NCI-H2196 treated with DMSO at 0.1 percent for 48 hours (cell line): ENCODE data around the gene OGT.
"Not testable (repeated sequence)": the region's sequence is repeated elsewhere in the genome, so short reads cannot be mapped to it uniquely, and the experiment has no call there.

Source experiments
- DNase-seq: peaks from one replicate; lab custom pipeline; 2025; ENCODE audit not compliant: unreplicated experiment; lab: John Stamatoyannopoulos, UW

Gene OGT

GRCh38 chrX:71537743-71538142 lies 4.8 kb downstream of the OGT start:
- no peak for DNase-seq

GRCh38 chrX:71540801-71541200 lies 7.9 kb downstream of the OGT start:
- no peak for DNase-seq

GRCh38 chrX:71541210-71542022 lies 8.5 kb downstream of the OGT start:
- DNase-seq, result no peak

GRCh38 chrX:71542411-71542810 lies 9.5 kb downstream of the OGT start:
- DNase-seq, result peak; percentile 1

- DNase-seq, result no peak
Measured at GRCh38 chrX:71542825-71543224, 9.9 kb downstream of the OGT start.

GRCh38 chrX:71543316-71543715 lies 10.4 kb downstream of the OGT start:
- DNase-seq, result peak; percentile 54

GRCh38 chrX:71545364-71545763 lies 12.5 kb downstream of the OGT start:
- no peak for DNase-seq

GRCh38 chrX:71546879-71547278 lies 14.0 kb downstream of the OGT start:
- no peak for DNase-seq

- DNase-seq, result no peak
Measured at GRCh38 chrX:71547339-71547738, 14.4 kb downstream of the OGT start.

GRCh38 chrX:71549986-71550385 lies 17.1 kb downstream of the OGT start:
- no peak for DNase-seq

GRCh38 chrX:71550578-71550977 lies 17.7 kb downstream of the OGT start:
- DNase-seq, result no peak

- DNase-seq, result no peak
Measured at GRCh38 chrX:71556036-71556435, 23.1 kb downstream of the OGT start.

- no peak for DNase-seq
Measured at GRCh38 chrX:71558920-71559319, 26.0 kb downstream of the OGT start.

- not testable (repeated sequence) for DNase-seq
Measured at GRCh38 chrX:71559773-71560172, 26.9 kb downstream of the OGT start.

- DNase-seq, result no peak
Measured at GRCh38 chrX:71563921-71564320, 31.0 kb downstream of the OGT start.

GRCh38 chrX:71565474-71566041 lies 32.7 kb downstream of the OGT start:
- DNase-seq, result no peak

- not testable (repeated sequence) for DNase-seq
Measured at GRCh38 chrX:71571390-71571789, 38.5 kb downstream of the OGT start.

- no peak for DNase-seq
Measured at GRCh38 chrX:71573590-71573989, 40.7 kb downstream of the OGT start.

- no peak for DNase-seq
Measured at GRCh38 chrX:71577682-71578081, 44.8 kb downstream of the OGT start.

GRCh38 chrX:71578253-71579135 lies 45.6 kb downstream of the OGT start, which contains the start of gene GCNA:
GCNA (plus strand) TSS chrX:71578437; CDS start chrX:71580822, 2,385 bp downstream.
- no peak for DNase-seq

- DNase-seq, result no peak
Measured at GRCh38 chrX:71579136-71579989, 46.5 kb downstream of the OGT start.
